GM21825 (cell line): ENCODE data around the gene ZSCAN29.

Experiments
- ATAC-seq: cut with Tn5 transposase; IDR thresholded peaks from one replicate; pipeline ENCODE4 v1.9.1; 2021; ENCODE audit warnings: mild to moderate bottlenecking, moderate library complexity; ENCODE audit not compliant: unreplicated experiment

Gene ZSCAN29

DNA sequence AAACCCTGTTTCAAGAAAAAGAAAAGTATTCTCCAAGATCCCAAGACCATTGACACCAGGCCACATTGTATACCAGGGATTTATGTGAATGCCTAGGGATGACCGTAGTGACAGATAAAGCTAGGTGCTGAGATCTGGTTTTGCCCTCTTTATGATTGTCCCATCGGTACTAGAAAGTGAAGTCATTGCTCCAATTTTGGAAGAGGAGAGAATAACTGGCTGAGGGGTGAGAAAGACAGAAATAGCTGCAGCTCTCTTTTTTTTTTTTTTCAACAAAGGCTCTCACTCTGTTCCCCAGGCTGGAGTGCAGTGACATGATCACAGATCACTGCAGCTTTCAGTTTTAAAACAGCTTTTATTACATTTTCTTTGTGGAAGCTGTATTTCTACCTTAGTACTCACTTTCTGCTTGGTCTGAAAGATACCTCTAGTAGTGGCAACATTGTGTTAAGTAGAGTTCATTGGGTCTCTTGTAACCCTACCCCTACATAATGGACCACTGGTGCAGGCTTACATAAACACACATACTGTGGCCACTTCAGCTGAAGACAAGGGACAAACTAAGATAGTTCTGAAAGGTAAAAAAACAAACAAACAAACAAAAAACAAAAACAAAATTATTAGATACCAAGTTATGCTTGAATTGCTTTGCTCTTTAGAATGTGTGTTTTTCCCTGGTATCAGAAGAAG, 18.0 kb downstream of the ZSCAN29 start:
- no peak for ATAC-seq

GRCh38 chr15:43347114-43347513, 23.7 kb downstream of the ZSCAN29 start:
- ATAC-seq, result no peak

- ATAC-seq, result no peak
Measured at GRCh38 chr15:43346305-43346704, 24.5 kb downstream of the ZSCAN29 start.

GRCh38 chr15:43330780-43331087, 40.1 kb downstream of the ZSCAN29 start:
- ATAC-seq, result peak; percentile 25

DNA sequence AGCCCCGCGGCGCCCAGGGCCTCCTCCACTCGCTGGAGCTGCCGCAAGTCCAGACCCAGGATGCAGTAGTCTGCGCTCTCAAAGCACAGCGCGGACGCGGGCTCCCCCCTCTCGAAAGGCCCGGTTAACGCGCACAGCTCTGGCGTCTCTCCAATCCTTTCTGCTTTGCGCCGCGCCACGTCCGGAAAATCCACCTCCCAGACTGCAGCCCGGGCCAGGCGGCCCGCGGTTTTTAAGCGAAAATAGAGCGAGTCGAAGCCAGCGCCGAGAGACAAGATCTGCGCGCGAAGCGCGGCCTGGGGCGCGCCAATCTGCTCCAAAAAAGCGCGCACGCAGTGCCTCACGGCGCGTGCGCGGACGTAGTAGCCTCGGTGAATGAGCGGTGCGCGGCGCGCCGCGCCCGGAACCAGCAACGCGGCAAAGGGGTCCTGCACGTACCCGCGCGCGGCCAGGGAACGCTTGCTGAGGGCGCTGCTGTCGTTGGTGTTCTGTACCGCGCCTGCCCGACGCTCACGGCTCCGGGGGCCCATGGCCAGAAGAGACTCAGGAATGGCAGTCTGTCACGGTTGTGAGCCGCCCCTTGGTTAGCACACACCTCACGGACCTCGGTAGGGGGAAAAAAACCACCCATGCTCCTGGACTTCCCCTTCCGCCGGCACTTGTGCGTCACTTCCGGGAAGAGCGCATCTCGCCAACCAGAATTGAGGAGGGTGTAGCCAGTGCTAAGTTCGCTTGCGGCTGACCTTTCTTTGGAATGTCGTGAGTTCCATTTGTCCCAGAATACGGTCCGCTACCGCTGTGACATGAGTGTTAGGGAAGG, 40.7 kb downstream of the ZSCAN29 start, which contains the start of gene LCMT2:
LCMT2 (minus strand) TSS at position 614 of the 820 bp plus-strand sequence; CDS start at position 530, 84 bp downstream.
- ATAC-seq, result peak; percentile 91

DNA sequence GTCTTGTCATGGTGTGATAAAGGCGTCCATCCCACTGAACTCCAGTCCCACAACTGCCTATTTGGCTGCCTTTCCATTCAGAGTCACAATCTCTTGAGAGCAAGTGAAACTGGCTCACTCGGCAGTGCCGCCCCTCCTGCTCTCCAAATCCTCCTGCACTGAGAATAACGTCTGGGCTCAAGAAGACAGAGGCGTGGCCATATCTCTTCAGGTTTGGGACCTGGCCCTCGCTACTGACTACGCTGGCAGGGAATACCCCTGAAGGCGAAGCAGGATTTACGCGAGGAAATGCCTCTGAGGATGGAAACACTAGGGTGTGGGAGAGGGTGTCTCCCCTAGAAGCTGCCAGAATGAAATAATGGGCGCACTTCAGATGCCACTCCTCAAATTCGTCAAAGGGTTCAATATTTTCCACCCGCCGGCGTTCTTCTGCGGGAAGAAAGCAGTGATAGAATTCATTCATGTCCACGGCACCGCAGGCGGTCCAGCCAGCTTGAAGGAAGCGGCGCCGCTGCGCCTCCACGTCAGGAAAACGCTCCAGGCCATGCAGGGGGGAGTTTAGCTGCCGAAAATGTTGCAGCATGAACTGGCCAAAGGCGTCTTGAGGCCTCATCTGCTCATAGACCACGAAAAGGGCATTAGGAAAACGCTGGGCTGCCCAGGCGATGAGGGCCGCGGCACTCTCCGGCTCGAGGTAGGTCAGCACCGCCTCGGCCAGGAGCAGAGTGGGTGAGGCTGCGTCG, 41.5 kb downstream of the ZSCAN29 start:
- no peak for ATAC-seq

GRCh38 chr15:43325039-43325684, 45.7 kb downstream of the ZSCAN29 start:
- ATAC-seq, result no peak

- no peak for ATAC-seq
Measured at GRCh38 chr15:43318990-43319771, 51.7 kb downstream of the ZSCAN29 start.

DNA sequence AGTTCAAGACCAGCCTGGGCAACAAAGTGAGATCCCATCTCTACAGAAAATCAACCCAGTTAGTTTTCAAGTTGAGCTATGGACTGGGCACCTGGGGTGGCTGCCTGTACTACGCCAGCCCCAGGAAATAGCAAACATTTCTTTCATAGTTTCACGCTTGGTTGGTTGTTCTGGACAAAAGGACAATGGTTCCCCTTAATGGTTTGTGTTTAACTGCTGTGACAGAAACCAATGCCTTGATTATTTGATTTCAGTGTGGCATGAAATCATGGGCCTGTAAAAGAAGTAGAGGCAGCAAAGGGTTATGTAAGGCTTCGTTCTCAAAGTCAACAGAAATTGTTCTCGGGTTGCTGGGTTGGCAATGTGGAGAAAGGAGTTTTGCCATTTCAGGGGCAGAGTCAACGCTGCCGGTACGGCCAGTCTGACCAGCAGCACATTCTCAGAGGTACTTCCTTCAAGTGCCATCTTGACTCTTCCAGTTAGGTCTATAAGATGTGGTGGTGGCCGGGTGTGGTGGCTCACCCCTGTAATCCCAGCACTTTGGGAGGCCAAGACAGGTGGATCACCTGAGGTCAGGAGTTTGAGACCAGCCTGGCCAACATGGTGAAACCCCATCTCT, 53.2 kb downstream of the ZSCAN29 start:
- ATAC-seq, result no peak

DNA sequence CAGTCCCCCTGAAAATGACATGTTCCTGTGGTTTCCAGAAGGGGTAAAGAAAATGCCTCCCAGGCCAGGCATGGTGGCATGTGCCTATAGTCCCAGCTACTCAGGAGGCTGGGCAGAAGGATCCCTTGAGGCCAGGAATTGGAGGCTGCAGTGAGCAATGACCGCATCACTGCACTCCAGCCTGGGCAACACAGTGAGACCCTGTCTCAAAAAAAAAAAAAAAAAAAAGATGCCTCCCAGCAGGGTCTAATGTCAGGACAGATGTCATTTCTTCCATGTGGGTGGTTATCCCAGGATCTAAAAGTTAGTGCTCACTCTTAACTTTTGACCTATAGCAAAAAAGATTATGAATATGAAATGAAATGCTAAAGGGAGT, 53.9 kb downstream of the ZSCAN29 start:
- ATAC-seq, result no peak

GRCh38 chr15:43316016-43316970, 54.5 kb downstream of the ZSCAN29 start:
- no peak for ATAC-seq

- ATAC-seq, result no peak
Measured at GRCh38 chr15:43314171-43314570, 56.7 kb downstream of the ZSCAN29 start.

DNA sequence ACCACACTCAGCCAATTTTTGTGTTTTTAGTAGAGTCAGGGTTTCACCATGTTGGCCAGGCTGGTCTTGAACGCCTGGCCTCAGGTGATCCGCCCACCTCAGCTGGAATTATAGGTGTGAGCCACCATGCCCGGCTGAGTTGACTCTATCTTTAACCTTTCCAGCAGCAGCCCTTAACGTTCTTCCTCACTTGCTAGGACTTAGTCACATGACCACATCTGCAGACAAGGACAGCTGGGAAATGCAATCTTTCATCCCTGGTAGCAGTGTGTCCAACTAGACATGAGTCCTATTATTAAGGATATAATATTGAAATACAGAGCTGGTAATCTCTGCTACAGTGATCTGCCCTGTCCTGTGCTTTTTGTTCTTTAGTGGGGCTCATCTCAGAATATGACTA, 58.5 kb downstream of the ZSCAN29 start:
- no peak for ATAC-seq
